Fibroblast of the aortic adventitia (primary cell): ENCODE results near the gene MYH10. TPM values are rescaled to one million over a fixed set of nuclear protein-coding genes. Genes with fewer than 3 reads are reported as not detected.
"Not testable (repeated sequence)": the region's sequence is repeated elsewhere in the genome, so short reads cannot be mapped to it uniquely, and the experiment has no call there.

ENCODE experiments used
- DNase-seq: peaks from one replicate; pipeline ENCODE4 v3.0.0-alpha.2; 2010; ENCODE audit warnings: low read depth
- H3K4me3 ChIP-seq: 2 replicates; pipeline ENCODE4 v1.5.1; 2011; ENCODE audit warnings: low read depth, mild to moderate bottlenecking, control low read depth, low read length, moderate library complexity
- total RNA-seq: library from RNA; depleted of rRNA; stranded (reverse); fragments of >200 nt; gene quantifications from 2 replicates; pipeline ENCODE4 v1.2.3, GENCODE V29; 2012; ENCODE audit warnings: low replicate concordance
- TF ChIP-seq, protein P1 (sequence below): IDR thresholded peaks from 2 replicates; pipeline ENCODE4 v1.5.1; 2011; ENCODE audit warnings: mild to moderate bottlenecking, low read length, control low read depth, inconsistent platforms; ENCODE audit not compliant: insufficient read depth

The MYH10 gene
- total RNA-seq, 1 donor: 85.7 TPM

DNA sequence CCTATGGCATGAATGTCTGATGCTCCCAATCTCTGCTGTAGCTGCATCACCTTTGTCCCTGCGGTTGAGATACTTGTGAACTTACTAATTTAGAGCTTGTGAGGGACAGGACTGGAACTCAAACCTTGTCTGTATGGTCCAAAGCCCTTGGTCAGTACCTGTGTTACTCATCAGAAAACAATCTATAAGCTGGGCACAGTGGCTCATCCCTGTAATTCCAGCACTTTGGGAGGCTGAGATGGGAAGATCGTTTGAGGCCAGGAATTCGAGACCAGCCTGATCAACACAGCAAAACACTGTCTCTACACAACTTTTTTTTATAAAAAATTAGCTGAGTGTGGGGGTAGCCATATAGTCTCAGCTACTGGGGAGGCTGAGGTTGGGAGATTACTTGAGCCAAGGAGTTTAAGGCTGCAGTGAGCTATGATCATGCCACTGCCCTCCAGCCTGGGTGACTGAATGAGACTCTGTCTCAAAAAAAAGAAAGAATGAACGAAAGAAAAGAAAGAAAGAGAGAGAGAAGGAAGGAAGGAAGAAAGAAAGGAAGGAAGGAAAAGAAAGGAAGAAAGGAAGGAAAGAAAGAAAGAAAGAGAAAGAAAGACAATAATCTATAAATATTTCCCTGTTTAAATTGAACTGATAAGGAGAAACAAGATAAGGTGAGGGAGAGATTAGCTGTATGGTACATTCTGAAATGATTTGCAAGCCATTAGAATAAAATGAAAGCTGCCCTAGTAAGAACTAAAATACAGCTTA, 31.7 kb upstream of the MYH10 start:
- H3K4me3 ChIP-seq: no peak overlapping the region
- DNase-seq: no peak
- TF ChIP-seq, protein P1, sequence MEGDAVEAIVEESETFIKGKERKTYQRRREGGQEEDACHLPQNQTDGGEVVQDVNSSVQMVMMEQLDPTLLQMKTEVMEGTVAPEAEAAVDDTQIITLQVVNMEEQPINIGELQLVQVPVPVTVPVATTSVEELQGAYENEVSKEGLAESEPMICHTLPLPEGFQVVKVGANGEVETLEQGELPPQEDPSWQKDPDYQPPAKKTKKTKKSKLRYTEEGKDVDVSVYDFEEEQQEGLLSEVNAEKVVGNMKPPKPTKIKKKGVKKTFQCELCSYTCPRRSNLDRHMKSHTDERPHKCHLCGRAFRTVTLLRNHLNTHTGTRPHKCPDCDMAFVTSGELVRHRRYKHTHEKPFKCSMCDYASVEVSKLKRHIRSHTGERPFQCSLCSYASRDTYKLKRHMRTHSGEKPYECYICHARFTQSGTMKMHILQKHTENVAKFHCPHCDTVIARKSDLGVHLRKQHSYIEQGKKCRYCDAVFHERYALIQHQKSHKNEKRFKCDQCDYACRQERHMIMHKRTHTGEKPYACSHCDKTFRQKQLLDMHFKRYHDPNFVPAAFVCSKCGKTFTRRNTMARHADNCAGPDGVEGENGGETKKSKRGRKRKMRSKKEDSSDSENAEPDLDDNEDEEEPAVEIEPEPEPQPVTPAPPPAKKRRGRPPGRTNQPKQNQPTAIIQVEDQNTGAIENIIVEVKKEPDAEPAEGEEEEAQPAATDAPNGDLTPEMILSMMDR: no peak

DNA sequence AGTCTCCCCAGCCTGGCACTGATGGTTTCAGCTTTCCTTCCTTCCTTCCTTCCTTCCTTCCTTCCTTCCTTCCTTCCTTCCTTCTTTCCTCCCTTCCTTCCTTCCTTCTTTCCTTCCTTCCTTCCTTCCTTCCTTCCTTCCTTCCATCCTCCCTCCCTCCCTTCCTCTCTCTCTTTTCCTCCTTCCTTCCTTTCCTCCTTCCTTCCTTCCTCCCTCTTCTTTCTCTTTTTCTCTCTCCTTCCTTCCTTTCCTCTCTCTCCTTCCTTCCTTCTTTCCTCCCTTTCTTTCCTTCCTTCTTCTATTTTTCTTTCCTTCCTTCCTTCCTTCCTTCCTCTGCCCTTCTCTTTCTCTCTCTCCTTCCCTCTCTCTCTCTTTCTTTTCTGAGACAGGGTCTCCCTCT, 30.2 kb upstream of the MYH10 start:
- DNase-seq, H3K4me3 ChIP-seq: not testable (repeated sequence)

DNA sequence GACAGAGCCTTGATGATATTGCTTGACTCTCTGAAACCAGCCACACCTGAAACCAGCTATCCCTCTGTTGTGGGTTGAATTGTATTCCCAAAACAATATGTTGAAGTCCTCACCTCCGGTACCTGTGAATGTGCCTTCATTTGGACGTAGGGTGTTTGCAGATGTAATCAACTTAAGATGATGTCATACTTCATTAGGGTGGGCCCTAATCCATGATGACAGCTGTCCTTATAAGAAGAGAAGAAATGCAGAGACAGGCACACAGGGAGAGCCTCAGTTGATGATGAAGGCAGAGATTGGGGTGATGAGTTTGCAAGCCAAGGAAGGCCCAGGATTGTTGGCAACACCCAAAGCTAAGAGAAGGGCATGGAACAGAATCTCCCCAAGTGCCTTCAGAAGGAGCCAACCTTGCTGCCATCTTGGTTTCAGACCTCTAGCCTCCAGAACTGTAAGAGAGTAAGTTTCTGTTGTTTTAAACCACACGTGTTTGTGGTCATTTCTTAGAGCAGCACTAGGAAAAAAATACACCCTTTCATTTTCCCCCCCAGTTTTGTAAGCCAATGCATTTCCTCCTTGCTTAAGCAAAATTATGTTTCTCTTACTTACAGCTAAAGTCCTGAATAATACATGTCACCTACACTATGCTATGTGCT, 29.4 kb upstream of the MYH10 start:
- DNase-seq: no peak
- no peak overlapping the region for H3K4me3 ChIP-seq
- TF ChIP-seq, protein P1: no peak

DNA sequence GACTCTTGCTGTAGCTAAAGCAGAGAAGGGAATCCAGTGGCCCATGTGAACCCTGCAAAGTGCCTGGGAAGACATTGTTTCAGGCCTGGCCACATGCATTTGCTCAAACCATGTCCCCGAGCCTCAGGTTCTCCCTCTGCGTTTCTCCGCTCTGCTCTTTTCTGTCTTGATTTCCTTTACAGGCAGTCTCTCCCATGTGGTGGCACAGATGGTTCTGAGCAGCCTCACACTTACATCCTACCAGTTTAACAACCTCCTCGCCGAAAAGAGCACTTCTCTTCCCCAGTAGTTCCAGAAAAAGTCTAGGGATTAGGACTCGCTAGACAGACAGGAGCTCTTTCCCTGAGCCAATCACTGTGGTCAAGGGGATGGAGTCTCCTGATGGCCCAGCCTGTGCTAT, 28.3 kb upstream of the MYH10 start:
- TF ChIP-seq, protein P1: no peak
- DNase-seq: no peak
- no peak overlapping the region for H3K4me3 ChIP-seq

DNA sequence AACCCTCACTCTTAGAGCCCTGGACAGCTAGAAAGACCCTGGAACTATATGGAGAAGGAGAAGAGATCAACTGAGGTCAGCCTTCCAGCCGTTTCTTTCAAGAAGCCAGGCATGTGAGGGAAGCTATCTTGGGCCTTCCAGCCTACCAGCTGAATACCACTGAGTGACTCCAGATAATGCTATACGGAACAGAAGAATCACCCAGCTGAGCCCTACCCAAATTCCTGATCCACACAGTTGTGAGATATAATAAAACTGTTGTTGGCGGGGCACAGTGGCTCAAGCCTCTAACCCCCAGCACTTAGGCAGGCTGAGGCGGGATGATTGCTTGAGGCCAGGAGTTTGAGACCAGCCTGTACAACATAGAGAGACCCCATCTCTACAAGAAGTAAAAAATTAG, 26.2 kb upstream of the MYH10 start:
- TF ChIP-seq, protein P1: no peak
- H3K4me3 ChIP-seq: no peak overlapping the region
- DNase-seq: no peak

DNA sequence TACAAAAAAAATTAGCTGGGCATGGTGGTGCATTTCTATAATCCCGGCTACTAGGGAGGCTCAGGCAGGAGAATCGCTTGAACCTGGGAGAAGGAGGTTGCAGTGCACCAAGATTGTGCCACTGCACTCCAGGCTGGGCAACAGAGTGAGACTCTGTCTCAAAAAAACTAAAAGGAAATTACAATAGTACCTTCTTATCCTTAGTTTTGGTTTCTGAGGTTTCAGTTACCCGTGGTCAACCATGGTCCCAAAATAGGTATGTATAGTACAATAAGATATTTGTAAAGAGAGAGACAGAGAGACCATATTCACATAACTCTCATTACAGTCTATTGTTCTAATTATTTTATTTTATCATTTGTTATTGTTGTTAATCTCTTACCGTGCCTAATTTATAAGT, 24.3 kb upstream of the MYH10 start:
- no peak overlapping the region for H3K4me3 ChIP-seq
- TF ChIP-seq, protein P1: no peak
- DNase-seq: no peak

DNA sequence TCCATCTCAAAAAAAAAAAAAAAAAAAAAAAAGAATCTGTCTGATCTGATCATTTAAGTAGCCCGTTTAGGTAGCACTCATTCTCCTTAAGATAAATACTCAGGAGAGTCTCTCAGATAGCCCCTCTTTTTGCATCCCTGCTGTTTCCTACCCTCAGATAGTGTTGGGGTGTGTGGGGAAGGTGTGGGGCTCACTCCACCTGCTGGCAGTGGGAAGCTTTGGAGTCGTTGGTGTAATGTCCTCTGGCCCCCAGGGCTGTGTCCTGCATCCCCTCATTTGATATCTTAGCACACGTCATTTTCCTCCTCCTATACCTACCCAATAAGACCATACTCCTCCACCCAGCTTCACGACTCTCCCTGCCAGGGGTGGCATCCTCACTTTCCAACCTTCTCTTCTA, 20.5 kb upstream of the MYH10 start:
- TF ChIP-seq, protein P1: no peak
- H3K4me3 ChIP-seq: no peak overlapping the region
- no peak for DNase-seq
